ENCODE measurements around the gene CYP1A2.

CYP1A2 gene

DNA sequence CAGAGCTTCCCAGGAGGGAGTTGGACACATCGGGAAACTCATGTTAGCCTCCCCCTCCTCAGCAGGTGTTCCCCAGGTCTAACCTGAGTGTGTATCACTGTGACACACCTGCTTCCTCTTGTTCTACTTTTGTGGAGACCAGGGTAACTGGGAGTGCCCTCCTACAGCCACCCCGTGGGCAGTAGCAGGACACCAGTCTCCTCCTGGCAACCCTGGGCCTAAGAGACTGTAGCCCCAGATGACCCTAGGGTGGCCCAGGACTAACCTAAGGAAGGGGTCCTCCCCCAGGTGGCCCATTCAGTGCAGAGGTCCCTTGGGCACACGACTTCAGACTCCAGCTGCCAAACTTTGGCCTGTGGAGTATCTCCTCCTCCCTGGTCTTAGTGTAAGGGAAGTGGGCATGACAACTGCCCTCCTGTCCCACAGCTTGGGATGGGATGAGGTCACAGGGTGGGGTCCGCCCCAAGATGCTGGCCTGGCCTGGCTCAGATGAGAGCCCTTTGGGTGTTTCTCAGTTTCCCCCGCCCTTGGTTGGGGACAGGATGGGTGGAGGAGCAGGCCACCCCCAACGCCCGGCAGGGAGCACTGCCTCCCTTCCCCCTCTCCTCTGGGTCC lies 38.0 kb downstream of the CYP1A2 start:
- peak overlapping the region; percentile 77 for H3K27ac ChIP-seq
- TF ChIP-seq, protein P1, sequence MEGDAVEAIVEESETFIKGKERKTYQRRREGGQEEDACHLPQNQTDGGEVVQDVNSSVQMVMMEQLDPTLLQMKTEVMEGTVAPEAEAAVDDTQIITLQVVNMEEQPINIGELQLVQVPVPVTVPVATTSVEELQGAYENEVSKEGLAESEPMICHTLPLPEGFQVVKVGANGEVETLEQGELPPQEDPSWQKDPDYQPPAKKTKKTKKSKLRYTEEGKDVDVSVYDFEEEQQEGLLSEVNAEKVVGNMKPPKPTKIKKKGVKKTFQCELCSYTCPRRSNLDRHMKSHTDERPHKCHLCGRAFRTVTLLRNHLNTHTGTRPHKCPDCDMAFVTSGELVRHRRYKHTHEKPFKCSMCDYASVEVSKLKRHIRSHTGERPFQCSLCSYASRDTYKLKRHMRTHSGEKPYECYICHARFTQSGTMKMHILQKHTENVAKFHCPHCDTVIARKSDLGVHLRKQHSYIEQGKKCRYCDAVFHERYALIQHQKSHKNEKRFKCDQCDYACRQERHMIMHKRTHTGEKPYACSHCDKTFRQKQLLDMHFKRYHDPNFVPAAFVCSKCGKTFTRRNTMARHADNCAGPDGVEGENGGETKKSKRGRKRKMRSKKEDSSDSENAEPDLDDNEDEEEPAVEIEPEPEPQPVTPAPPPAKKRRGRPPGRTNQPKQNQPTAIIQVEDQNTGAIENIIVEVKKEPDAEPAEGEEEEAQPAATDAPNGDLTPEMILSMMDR (IDR thresholded peaks at IDR 0.05): no peak
- no peak for TF ChIP-seq ZFX (IDR thresholded peaks at IDR 0.05; ENCODE audit: borderline replicate concordance)

DNA sequence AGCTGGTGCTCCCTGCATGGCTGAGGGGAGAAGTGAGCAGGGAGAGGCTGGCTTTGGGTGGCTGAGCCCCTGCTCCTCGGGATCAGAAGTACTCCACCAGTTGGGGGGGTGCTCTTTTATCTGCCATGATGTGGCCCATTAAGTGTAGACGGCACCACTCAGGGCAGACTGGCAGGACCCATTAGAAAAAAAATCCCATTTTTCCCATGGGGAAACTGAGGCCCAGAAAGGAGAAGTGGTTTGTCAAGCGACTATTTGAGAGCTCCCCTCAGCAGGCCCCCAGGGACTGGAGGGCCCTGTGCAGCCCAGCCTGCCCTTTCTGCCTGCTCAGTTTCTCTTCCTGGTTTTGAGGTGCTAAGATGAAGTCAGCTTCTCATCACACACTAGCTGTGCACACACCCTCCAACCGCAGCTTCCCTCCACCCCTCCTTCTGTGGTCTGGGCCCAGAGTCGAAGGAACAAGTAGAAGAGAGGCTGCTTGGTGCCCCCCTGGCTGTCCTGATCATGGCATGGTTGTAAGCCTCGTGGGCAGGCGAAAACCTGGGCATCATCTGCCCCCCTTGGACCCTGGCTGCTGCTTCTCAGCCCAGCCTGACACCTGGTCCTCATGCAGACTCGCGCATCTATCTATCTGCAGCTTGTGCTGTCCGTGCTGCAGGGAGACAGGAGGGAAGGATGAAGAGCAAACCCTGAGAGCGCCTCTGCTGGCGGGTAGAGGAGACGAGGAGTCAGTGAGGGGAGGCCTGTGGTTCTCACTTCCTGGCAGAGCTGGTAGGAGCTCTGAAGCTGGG lies 38.8 kb downstream of the CYP1A2 start:
- peak overlapping the region; percentile 77 for H3K27ac ChIP-seq
- TF ChIP-seq ZFX (IDR thresholded peaks at IDR 0.05; ENCODE audit: borderline replicate concordance): no peak
- TF ChIP-seq, protein P1 (IDR thresholded peaks at IDR 0.05): peak; percentile 85

DNA sequence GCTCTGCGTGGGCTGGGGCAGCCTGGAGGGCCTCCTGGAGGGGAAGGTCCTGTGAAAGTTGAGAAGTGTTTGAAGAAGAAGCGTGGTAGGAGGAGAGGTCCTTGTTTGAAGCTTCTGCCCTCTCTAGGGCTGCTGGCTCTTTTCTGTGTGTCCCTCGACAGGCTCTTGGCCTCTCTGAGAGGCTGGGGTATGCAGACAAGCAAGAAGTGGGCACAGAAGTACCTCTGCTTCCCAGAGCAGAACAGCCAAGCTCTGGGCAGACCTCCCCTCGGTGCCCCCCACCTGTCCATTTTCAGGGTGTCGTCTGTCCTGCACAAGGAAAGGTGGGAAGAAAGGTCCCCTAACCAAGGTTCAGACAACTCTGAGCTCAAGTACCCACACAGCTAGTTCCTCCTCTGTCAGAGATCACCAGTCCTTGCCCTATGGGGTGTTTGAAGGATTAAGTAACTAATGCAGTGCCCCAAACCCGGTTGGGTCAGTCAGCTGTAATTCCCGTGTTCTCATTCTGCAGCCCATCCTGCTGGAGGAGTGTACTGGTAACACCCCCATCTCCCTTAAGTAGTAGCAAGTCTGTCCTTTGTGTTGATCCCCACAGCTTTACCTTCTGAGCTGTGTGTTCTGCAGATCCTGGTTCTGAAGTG lies 39.5 kb downstream of the CYP1A2 start:
- TF ChIP-seq ZFX (IDR thresholded peaks at IDR 0.05; ENCODE audit: borderline replicate concordance): no peak
- TF ChIP-seq, protein P1 (IDR thresholded peaks at IDR 0.05): peak; percentile 51
- peak overlapping the region; percentile 77 for H3K27ac ChIP-seq

DNA sequence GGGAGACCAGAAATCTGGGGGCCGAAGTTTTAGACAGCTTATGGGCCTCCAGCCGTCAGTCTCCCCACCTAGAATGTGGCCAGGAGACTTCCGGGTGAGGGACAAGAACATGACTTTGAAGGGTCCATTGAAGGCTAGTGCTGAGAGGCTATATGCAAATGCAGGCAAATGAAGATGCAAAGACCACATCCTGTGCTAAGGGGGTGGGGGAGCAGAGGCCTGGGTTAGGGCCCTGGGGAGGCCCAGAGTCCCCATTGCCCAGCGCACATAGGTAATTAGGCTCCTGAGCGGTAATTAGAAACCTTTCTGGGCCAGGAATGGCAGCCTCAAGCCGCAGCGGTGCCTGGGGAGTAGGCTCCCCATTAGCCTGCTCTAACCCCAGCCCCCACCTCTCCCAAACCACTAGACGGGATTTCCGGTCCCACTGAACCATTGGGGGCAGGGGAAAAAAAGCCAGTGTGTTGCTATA lies 40.1 kb downstream of the CYP1A2 start:
- peak overlapping the region; percentile 77 for H3K27ac ChIP-seq
- TF ChIP-seq ZFX (IDR thresholded peaks at IDR 0.05; ENCODE audit: borderline replicate concordance): no peak

DNA sequence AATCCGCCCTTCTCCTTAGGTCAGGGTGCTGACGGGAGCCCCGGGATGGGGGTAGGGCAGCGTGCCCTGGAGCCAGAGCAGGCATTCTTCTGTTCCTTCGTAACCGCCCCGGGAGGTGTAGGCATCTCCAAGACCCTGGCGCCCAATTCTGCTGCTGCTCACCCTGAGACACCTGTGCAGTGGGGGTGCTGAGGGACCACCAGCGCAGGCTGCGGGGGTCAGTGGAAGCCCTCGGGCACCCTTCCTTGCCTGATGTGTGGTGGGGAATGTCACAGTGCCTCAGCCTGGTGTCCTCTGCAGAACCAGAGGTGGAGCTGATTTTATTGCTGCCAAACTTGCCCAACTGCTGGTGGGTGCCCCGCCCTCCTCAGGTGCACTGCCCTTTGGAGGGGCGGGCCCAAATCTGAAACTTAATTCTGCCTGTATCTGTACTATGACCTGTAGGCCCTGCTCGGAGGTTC lies 40.6 kb downstream of the CYP1A2 start:
- TF ChIP-seq, protein P1 (IDR thresholded peaks at IDR 0.05): 0 out of 2 replicates have a peak, but pooled peaks have one; percentile 13
- TF ChIP-seq ZFX (IDR thresholded peaks at IDR 0.05; ENCODE audit: borderline replicate concordance): no peak
- H3K27ac ChIP-seq: peak overlapping the region; percentile 77

DNA sequence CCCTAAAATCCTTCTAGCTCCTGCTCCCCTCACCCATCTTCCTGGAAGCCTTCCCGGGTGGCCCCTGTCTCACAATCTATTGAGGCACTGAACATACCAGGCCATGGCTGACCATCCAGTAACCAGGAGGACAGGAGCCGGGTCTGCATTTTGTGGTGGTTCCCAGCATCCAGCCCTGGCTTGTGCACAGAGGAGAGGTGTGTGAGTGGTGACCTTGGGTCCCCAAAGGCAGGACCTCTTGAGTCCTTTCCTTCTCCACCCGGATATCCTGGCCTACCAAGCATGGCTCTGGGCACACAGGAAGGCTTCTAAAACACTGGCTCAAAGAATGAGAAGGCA lies 41.1 kb downstream of the CYP1A2 start:
- no peak for TF ChIP-seq ZFX (IDR thresholded peaks at IDR 0.05; ENCODE audit: borderline replicate concordance)
- TF ChIP-seq, protein P1 (IDR thresholded peaks at IDR 0.05): no peak
- H3K27ac ChIP-seq: peak overlapping the region; percentile 77

DNA sequence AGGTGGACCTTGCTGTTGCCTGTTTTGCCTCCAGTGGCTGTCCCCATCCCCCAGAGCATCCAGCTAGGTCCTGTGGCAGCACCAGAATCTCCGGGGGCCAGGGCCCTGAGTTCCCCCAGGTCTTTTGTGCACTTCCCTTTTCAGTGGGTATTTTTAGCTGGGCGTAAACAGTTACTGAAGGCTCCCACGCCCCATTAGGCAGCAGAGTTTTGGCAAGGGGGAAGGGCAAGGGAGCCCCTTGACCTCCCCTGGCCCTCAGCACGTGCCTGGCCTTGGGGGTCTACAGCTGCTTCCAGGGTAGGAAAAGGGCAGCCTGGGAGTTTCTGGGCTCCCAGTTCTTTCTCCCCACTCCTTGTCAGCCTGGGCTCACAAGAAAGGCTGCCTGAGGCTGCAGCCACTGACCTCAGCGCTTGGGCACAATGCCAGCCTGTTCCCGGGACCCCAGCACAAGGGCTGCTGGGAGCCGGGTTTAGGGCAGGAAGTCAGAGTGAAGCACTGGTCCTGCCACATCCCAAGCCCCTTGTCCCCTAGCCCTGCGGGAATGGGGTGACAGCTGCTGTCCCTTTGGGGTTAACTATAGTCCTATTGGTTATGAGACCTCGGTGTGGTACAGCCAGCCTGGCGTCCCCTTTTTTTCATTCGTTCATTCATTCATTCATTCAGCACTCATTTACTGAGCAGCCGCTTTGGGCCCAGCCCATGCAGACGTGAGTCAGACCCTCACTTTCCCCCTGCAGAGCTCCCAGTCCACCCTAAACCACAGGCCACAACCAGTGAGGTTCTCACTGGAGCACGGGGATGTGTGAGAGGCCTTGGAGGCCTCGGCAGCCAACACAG lies 41.7 kb downstream of the CYP1A2 start:
- TF ChIP-seq, protein P1 (IDR thresholded peaks at IDR 0.05): no peak
- no peak for TF ChIP-seq ZFX (IDR thresholded peaks at IDR 0.05; ENCODE audit: borderline replicate concordance)
- H3K27ac ChIP-seq: peak overlapping the region; percentile 77
